ENCODE data around the gene RABL2B. TPM values are rescaled to one million over a fixed set of nuclear protein-coding genes. Genes with fewer than 3 reads are reported as not detected.
"Not testable (repeated sequence)": the region's sequence is repeated elsewhere in the genome, so short reads cannot be mapped to it uniquely, and the experiment has no call there.

Gene RABL2B
- 1 to 10 TPM; 4.7 to 9.2 (median 7.4) TPM for total RNA-seq
- 10 to 100 TPM in 1 of 2 donors, 1 to 10 TPM in 1; 6.5 to 11.6 TPM for polyA plus RNA-seq
- long read RNA-seq, donor 1, partial matches to known transcripts, result 0 of 6 reads
- long read RNA-seq, donor 1, other reads (novel, unspliced or antisense), result 5 of 6 reads
- long read RNA-seq, donor 2, partial matches to known transcripts, result 3 of 5 reads
- long read RNA-seq, donor 2, other reads (novel, unspliced or antisense), result 1 of 5 reads
- long read RNA-seq, donor 3, partial matches to known transcripts, result 1 of 9 reads
- long read RNA-seq, donor 3, other reads (novel, unspliced or antisense), result 7 of 9 reads

DNA sequence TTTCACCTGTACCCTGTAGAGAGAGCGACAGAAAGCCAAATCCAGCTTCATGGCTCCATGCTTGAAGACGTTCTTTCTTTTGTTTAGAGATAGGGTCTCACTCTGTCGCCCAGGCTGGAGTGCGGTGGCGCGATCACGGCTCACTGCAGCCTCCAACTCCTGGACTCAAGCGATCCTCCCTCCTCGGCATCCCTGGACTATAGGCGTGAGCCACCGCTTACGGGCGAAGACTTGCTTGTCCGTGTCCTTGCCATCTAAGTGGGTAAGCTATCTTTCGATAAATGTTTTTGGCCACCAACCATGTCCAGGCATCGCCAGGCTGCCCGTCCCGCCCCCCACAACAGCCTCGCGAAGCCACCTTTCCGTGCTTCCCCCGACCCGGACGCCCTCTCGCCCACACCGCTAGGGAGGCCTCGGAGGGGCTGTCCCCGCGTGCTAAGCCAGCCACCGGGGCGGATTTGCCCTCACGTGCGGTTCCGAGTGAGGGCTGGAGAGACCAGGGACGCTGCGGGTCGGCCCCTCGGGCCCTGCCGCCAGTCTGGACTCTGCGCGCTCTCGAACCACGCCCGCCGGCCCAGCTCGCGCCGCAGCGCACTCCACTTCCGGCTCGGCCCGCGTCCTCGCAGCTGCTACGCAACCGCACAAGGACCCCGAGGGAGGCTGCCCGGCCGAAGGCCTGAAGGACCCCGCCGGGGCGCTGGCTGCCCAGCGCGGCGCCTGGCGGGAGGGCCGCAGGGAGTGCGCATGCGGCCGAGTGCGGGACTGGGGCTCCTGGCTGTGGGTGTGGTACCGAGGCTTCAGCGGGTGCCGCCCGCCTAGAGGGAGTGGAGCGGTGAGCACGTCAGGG lies at the start of gene RABL2B:
Gene RABL2B (minus strand): TSS at position 604 of the 847 bp plus-strand sequence. CDS start 1,342 bp downstream, outside the sequence.
- WGBS, 2 donors, result 0% methylated on average over 49 to 55 of the region's 77 CpGs
- H3K27me3 ChIP-seq; H3K9me3 ChIP-seq; intact Hi-C loops (cut with DNase I); H3K4me1 ChIP-seq: not testable (repeated sequence)
- peak within 1 kb of the TSS in 5 of 10 donors; percentile 19 to 60 (median 52) for H3K27ac ChIP-seq
- ATAC-seq, result peak; percentile 96 to 99 (median 98)
- peak; percentile 88 to 91 for DNase-seq
- H3K4me3 ChIP-seq, result peak within 1 kb of the TSS; percentile 18 to 62 (median 60)
- H3K36me3 ChIP-seq, result peaks cover 0 to 12% (median 0%) of the 10 kb centered on the region in 9 donors

DNA sequence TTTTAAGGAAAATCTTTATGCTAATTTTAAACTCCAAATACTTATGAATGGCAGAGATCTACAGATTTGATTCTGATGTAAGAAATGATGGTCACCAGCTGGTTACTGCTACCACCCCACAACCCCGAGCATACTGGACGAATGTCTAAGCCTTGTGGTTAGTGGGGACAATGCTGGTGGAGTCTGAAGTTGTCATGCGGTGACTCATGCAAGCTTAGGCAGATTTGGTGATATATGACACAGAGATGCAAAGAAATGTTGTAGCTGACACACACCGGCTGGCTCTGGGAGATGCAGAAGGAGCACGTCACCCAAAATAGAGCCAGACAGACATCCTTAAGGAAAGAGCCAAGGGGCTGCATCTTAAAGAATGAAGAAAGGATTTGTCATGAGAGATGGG lies 3.5 kb upstream of the RABL2B start:
- intact Hi-C loops (cut with DNase I); H3K4me1 ChIP-seq; DNase-seq; H3K27ac ChIP-seq; H3K36me3 ChIP-seq; ATAC-seq; H3K9me3 ChIP-seq; H3K4me3 ChIP-seq; H3K27me3 ChIP-seq: not testable (repeated sequence)
- 47 to 74% methylated on average over 3 of the region's 5 CpGs for WGBS, 2 donors

DNA sequence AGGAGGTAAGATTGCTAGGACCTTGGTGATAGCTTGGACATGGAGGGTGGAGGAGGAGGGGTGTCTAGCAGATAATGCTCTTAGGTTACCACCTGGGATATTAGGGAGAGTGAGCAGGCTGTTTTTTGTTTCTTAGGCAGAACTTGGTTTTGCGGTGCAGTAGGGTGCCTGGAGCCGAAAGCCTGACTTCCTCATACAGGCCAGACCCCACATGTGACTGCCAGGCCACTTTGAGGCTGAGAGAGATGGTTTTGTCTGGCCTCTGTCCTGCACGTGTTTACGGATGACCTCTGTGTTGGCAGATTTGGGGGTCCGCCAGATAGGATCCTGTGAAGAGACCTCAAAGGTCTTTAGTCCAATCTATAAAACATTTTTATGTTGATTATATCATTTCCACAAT lies 1.9 kb upstream of the RABL2B start:
- WGBS, 2 donors, result 83 to 86% methylated on average over 5 of the region's 5 CpGs
- H3K36me3 ChIP-seq, DNase-seq: not testable (repeated sequence)

DNA sequence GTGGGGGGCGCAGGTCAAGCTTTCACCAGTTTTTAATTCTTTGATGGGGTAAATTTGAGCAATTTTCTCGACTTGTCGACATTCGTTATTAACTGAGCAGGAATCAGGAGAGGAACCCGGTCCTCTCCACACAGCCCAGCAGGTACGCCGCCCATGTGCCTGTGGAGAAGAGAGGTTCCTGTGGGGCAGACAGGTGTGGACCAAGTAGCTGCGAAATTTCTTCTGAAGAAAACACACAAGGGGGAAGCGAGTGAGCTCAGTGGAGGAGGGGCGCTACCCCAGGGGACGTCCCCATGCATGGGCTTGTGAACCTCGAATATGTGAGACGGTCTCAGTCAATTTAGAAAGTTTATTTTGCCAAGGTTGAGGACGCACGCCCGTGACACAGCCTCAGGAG lies 442 bp upstream of the RABL2B start:
- not testable (repeated sequence) for DNase-seq
- ATAC-seq, result peak; percentile 4 to 33 (median 22)

More for the DNA sequence above, 1.9 kb upstream of the RABL2B start:
- H3K4me1 ChIP-seq; intact Hi-C loops (cut with DNase I); H3K4me3 ChIP-seq; H3K9me3 ChIP-seq; H3K27me3 ChIP-seq; H3K27ac ChIP-seq; ATAC-seq: not testable (repeated sequence)

DNA sequence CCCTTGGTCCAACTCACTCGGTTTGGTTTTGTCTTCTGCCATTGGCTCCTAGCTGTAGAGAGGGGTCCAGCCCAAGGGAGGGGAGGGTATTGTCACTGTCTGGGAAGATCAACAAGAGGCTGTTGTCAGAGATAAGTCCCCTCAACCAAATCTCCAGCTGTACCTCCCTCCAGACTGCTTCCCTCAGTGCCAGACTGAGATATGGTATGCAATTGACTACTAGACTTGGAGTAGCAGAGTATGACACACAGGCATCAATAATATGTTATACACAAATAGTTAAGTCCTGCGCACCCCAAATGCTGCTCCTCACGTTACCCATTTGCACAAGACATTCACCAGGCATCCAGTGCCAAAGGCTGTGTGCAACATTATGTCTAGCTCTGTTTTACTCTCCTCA lies 1.2 kb downstream of the RABL2B start:
- H3K4me3 ChIP-seq; DNase-seq; H3K9me3 ChIP-seq; ATAC-seq; H3K27me3 ChIP-seq; H3K4me1 ChIP-seq; H3K27ac ChIP-seq; intact Hi-C loops (cut with DNase I): not testable (repeated sequence)
- H3K36me3 ChIP-seq, result peaks cover 0 to 15% (median 0%) of the 10 kb centered on the region in 9 donors
- 83 to 84% methylated on average over 2 of the region's 3 CpGs for WGBS, 2 donors

More for the DNA sequence above, 442 bp upstream of the RABL2B start:
- 0 to 2% methylated on average over 6 to 7 of the region's 16 CpGs for WGBS, 2 donors
- H3K36me3 ChIP-seq, result peaks cover 0 to 12% (median 0%) of the 10 kb centered on the region in 9 donors
- H3K4me1 ChIP-seq; intact Hi-C loops (cut with DNase I); H3K9me3 ChIP-seq; H3K27me3 ChIP-seq: not testable (repeated sequence)
- H3K27ac ChIP-seq, result peak overlapping the region in 5 of 10 donors; percentile 12 to 60 (median 52)
- H3K4me3 ChIP-seq, result peak overlapping the region in 9 of 10 donors; percentile 46 to 62 (median 61)

DNA sequence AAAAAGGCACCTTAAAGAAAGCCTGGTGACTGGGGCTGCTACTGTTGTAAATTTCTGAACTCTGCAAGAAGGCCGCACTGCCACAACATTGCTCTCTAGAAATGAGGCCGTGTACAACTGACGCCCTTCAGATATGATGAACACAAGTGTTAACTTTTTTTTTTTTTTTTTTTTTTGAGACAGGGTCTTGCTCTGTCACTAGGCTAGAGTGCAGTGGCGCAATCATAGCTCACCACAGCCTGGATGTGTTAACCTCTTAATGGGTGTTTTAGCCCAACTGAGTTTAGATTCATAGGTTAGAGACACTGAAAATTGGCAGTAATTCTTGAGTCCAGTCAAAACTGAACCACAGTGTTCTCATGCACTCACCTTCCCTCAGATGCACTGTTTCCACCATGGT lies 3.2 kb downstream of the RABL2B start:
- peaks cover 0 to 27% (median 0%) of the 10 kb centered on the region in 9 donors for H3K36me3 ChIP-seq
- H3K27ac ChIP-seq; H3K4me1 ChIP-seq; H3K9me3 ChIP-seq; DNase-seq; H3K27me3 ChIP-seq; H3K4me3 ChIP-seq; ATAC-seq; intact Hi-C loops (cut with DNase I): not testable (repeated sequence)
- WGBS, 2 donors, result 86 to 90% methylated on average over 4 of the region's 4 CpGs

DNA sequence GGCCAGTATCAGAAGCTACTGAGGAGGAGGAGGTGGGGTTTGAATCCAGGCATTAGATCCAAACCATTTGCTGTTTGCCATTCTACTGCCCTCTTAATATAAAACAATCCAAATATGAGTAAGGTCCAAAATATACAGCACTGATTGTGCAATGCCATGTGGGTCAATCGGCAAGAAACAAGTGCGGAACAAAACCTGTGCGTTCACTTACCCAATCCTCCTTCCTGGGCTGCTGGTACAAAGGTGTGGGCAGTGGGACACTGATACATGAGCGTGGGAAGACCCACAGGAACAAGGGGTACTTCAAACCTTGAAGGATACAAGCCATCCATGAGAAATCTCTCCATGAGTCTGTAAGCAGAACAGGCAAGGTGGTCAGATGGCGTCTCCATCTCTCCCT lies 5.8 kb downstream of the RABL2B start:
- H3K36me3 ChIP-seq, result peaks cover 0 to 29% (median 0%) of the 10 kb centered on the region in 9 donors
- H3K4me3 ChIP-seq; DNase-seq; H3K4me1 ChIP-seq; ATAC-seq; intact Hi-C loops (cut with DNase I); H3K27ac ChIP-seq; H3K9me3 ChIP-seq; H3K27me3 ChIP-seq: not testable (repeated sequence)
- 92 to 93% methylated on average over 5 of the region's 5 CpGs for WGBS, 2 donors

All from heart right ventricle (tissue), 16 donors.